Measurements from ENCODE around the gene GNAT3. TPM values are rescaled to one million over a fixed set of nuclear protein-coding genes. Genes with fewer than 3 reads are reported as not detected.

The GNAT3 gene
- not detected in 2 replicates for total RNA-seq
- long read RNA-seq = 0 reads

- no peaks in the 10 kb centered on the region for H3K36me3 Mint-ChIP-seq (ENCODE audit: unreplicated experiment)
- no peak within 1 kb of the TSS for H3K4me3 Mint-ChIP-seq (ENCODE audit: unreplicated experiment)
- H3K9me3 Mint-ChIP-seq (ENCODE audit: unreplicated experiment) = no peaks in the 10 kb centered on the region
- no peaks in the 10 kb centered on the region for H3K27me3 Mint-ChIP-seq (ENCODE audit: unreplicated experiment)
- no peak within 1 kb of the TSS for H3K27ac Mint-ChIP-seq (ENCODE audit: unreplicated experiment)
- DNase-seq (ENCODE audit: extremely low spot score, unreplicated experiment) = no peak
- TF ChIP-seq CTCF (IDR thresholded peaks at IDR 0.05) = no peak
- peaks cover 11% of the 10 kb centered on the region for H3K4me1 Mint-ChIP-seq (ENCODE audit: unreplicated experiment)
Measured at GRCh38 chr7:80511964-80512363, at the start of gene GNAT3. Gene GNAT3 (minus strand): TSS chr7:80512064. CDS start chr7:80511926, 138 bp downstream.

- DNase-seq (ENCODE audit: extremely low spot score, unreplicated experiment) = no peak
- H3K36me3 Mint-ChIP-seq (ENCODE audit: unreplicated experiment) = peaks cover 6% of the 10 kb centered on the region
- H3K27me3 Mint-ChIP-seq (ENCODE audit: unreplicated experiment) = no peaks in the 10 kb centered on the region
- TF ChIP-seq CTCF (IDR thresholded peaks at IDR 0.05) = no peak
- H3K4me1 Mint-ChIP-seq (ENCODE audit: unreplicated experiment) = no peaks in the 10 kb centered on the region
- no peak overlapping the region for H3K4me3 Mint-ChIP-seq (ENCODE audit: unreplicated experiment)
- H3K27ac Mint-ChIP-seq (ENCODE audit: unreplicated experiment) = no peak overlapping the region
- peaks cover 34% of the 10 kb centered on the region for H3K9me3 Mint-ChIP-seq (ENCODE audit: unreplicated experiment)
Measured at GRCh38 chr7:80558116-80558515, 46.3 kb upstream of the GNAT3 start.

- H3K4me1 Mint-ChIP-seq (ENCODE audit: unreplicated experiment) = no peaks in the 10 kb centered on the region
- TF ChIP-seq CTCF (IDR thresholded peaks at IDR 0.05) = no peak
- DNase-seq (ENCODE audit: extremely low spot score, unreplicated experiment) = no peak
Measured at GRCh38 chr7:80552031-80552694, 40.3 kb upstream of the GNAT3 start.

GRCh38 chr7:80550005-80550404, 38.1 kb upstream of the GNAT3 start:
- TF ChIP-seq CTCF (IDR thresholded peaks at IDR 0.05) = no peak
- no peak overlapping the region for H3K4me3 Mint-ChIP-seq (ENCODE audit: unreplicated experiment)
- H3K27ac Mint-ChIP-seq (ENCODE audit: unreplicated experiment) = no peak overlapping the region
- H3K36me3 Mint-ChIP-seq (ENCODE audit: unreplicated experiment) = no peaks in the 10 kb centered on the region
- no peak for DNase-seq (ENCODE audit: extremely low spot score, unreplicated experiment)
- no peaks in the 10 kb centered on the region for H3K27me3 Mint-ChIP-seq (ENCODE audit: unreplicated experiment)
- no peaks in the 10 kb centered on the region for H3K4me1 Mint-ChIP-seq (ENCODE audit: unreplicated experiment)
- peaks cover 10% of the 10 kb centered on the region for H3K9me3 Mint-ChIP-seq (ENCODE audit: unreplicated experiment)

More at GRCh38 chr7:80552031-80552694, 40.3 kb upstream of the GNAT3 start:
- Mint-ChIP-seq H3K27ac (ENCODE audit: unreplicated experiment) (no peak overlapping the region), H3K27me3 (ENCODE audit: unreplicated experiment) (no peaks in the 10 kb centered on the region), H3K36me3 (ENCODE audit: unreplicated experiment) (no peaks in the 10 kb centered on the region), H3K4me3 (ENCODE audit: unreplicated experiment) (no peak overlapping the region), H3K9me3 (ENCODE audit: unreplicated experiment) (no peaks in the 10 kb centered on the region)

- TF ChIP-seq CTCF (IDR thresholded peaks at IDR 0.05) = no peak
- Mint-ChIP-seq H3K36me3 (ENCODE audit: unreplicated experiment) (no peaks in the 10 kb centered on the region), H3K4me1 (ENCODE audit: unreplicated experiment) (peaks cover 3% of the 10 kb centered on the region), H3K27me3 (ENCODE audit: unreplicated experiment) (no peaks in the 10 kb centered on the region), H3K9me3 (ENCODE audit: unreplicated experiment) (peaks cover 15% of the 10 kb centered on the region), H3K27ac (ENCODE audit: unreplicated experiment) (no peak overlapping the region), H3K4me3 (ENCODE audit: unreplicated experiment) (no peak overlapping the region)
- no peak for DNase-seq (ENCODE audit: extremely low spot score, unreplicated experiment)
Measured at GRCh38 chr7:80548840-80549530, 37.1 kb upstream of the GNAT3 start.

Data from osteocyte (in vitro differentiated cells).